A549 treated with Hydrocortisone at 1 μM for 4 hours (cell line): ENCODE results near the gene ATP2A3. TPM values are rescaled to one million over a fixed set of nuclear protein-coding genes. Genes with fewer than 3 reads are reported as not detected.

Experiments
- total RNA-seq: library from RNA; stranded (reverse); fragments of 200-300 nt; extraction: Qiagen RNA extraction; gene quantifications from 5 replicates; pipeline ENCODE4 v1.2.3, GENCODE V29; 2022

The ATP2A3 gene
- total RNA-seq, result 3.6 to 5.8 TPM (median 4.8 TPM) in 5 replicates

DNA sequence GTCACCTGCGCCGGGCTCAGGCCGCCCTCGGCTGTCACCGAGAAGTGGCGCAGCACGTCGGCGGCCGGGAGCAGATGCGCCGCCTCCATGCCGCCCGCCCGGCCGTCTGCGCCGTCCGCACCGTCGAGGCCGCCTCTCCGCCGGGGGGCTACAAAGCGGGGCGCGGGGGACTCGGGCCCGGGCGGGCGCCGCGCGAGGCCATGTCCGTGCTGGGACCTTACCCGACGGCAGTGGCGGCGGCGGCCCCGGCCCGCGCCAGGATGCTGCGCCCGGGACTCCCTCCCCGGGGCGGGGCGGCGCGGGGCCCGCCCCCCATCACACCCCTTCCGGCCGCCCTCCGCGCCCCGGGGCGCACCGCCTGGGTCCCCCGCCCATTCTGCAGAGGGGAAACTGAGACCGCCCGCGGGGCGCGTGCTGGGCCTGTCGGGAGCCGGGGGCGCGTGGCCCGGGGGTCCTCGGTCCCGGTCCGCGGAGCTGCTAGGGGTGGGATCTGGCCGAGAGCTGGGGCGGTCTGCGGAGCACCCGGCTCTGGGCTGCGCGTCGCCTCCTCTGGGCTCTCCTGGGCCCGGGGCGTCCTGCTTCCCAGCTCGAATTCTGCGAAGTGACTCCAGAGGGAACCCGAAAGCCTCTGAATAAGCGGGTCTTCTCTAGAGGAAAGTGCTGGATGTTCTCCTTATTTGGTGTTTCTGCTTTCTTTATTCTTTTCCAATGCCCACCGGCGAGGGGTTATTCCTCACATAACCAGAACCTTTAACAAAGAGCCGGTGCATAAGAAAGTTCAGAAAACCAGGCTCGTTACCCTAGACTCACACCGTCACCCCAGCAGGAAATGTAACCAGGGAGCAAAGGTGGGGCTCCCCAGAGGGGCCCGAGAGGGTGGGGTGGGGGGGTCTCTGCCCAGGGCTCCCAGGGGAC, at the start of gene ATP2A3:
ATP2A3 (minus strand) TSS at position 235 of the 915 bp plus-strand sequence; CDS start at position 89, 146 bp downstream.

DNA sequence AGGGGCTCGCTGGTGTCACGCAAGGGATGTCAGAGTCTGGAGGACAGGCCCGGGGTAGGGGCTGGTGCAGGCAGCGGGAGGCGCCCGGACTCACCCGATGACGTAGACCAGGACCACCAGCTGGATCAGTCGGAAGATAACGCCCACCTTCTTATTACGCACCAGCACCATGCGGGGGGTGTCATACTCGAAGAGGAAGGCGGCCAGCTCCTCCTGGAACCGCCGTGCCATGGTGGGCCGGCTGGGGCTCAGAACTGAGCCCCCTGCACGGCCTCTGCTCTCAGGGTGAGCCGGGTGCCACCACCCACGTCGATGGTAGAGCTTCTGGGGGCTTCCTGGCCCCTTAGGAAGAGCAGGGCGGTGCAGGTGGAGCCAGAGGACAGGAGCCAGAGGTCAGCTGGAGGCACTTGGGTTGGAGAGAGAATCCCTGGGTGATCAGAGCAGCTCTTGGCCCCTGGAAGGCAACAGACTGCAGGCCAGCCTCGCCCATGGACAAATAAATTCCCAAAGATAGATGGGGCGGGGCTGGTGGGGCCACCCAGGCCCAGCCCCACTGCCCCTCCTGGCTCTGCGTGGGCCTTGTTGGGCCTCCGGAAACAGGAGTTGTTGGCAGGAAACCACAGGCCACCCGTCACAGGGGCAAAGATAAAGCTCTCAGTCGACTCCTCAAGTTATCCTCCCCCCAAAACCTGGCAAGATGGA, 48.1 kb downstream of the ATP2A3 start, which contains the start of gene P2RX1:
P2RX1 (minus strand) TSS at position 471 of the 702 bp plus-strand sequence; CDS start at position 231, 240 bp downstream.

DNA sequence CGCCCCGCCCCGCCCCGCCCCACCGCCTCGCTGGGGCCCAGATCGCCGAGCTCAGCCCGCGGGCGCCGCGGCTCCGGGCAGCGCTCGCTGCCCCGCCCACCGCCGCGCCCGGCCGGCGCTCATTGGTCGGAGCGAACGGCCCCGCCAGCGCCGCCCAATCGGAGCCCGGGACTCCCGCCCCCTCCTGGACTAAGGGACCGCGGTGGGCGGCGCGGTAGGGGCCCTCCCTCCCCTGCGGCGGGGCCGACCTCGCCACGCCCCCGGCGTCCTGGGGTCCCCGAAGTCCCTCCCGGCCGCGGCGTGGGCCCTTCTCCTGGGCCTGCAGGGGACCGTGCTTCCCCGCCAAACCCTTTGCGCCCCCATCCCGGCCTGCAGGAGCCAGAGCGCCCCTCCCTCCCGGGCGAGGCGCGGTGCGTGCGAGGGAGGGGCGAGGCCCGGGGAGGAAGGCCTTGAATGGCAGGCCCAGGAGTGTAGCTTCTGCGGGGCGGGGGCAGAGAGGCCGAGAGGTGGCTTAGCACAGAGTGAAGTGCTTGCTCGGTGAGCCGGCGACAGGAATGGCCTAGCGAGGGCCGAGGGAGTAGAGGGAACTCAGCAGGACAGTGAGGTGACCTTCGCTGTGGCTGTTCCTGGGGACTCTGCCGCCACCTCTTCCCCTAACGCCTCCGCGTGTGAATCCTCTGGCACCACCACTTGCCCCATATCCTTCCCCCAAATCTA, 71.1 kb downstream of the ATP2A3 start, which contains the start of gene CAMKK1:
CAMKK1 (minus strand) TSS at position 51 of the 717 bp plus-strand sequence. CDS start 7,366 bp downstream, outside the sequence.

Other genes starting within 250 kb of the ATP2A3 start
- gene HASPIN, start 240.5 kb downstream of the ATP2A3 start, total RNA-seq, result 12.4 to 16.1 TPM (median 12.6 TPM) in 5 replicates
- gene ITGAE, start 163.2 kb downstream of the ATP2A3 start, total RNA-seq, result 84.6 to 102 TPM (median 95.7 TPM) in 5 replicates
- 26.3 to 35.6 TPM (median 30.4 TPM) in 5 replicates for gene NCBP3, start 118.2 kb downstream of the ATP2A3 start, total RNA-seq
- gene CAMKK1, start 71.4 kb downstream of the ATP2A3 start, total RNA-seq, result 24.6 to 27.6 TPM (median 25.3 TPM) in 5 replicates
- 0.02 TPM in 1 of 5 replicates, not detected in the others for gene P2RX1, start 48.0 kb downstream of the ATP2A3 start, total RNA-seq
- 11.7 to 16.4 TPM (median 14.6 TPM) in 5 replicates for gene ZZEF1, start 178.6 kb upstream of the ATP2A3 start, total RNA-seq
- gene CYB5D2, start 178.8 kb upstream of the ATP2A3 start, total RNA-seq, result 16.7 to 21.5 TPM (median 19.2 TPM) in 5 replicates